HG03439 (cell line): ENCODE measurements around the gene NKTR.
"Not testable (repeated sequence)": the region's sequence is repeated elsewhere in the genome, so short reads cannot be mapped to it uniquely, and the experiment has no call there.

ENCODE experiments used
- ATAC-seq: cut with Tn5 transposase; IDR thresholded peaks from one replicate; pipeline ENCODE4 v1.9.1; 2021; ENCODE audit warnings: mild to moderate bottlenecking, moderate library complexity; ENCODE audit not compliant: unreplicated experiment

NKTR gene

DNA sequence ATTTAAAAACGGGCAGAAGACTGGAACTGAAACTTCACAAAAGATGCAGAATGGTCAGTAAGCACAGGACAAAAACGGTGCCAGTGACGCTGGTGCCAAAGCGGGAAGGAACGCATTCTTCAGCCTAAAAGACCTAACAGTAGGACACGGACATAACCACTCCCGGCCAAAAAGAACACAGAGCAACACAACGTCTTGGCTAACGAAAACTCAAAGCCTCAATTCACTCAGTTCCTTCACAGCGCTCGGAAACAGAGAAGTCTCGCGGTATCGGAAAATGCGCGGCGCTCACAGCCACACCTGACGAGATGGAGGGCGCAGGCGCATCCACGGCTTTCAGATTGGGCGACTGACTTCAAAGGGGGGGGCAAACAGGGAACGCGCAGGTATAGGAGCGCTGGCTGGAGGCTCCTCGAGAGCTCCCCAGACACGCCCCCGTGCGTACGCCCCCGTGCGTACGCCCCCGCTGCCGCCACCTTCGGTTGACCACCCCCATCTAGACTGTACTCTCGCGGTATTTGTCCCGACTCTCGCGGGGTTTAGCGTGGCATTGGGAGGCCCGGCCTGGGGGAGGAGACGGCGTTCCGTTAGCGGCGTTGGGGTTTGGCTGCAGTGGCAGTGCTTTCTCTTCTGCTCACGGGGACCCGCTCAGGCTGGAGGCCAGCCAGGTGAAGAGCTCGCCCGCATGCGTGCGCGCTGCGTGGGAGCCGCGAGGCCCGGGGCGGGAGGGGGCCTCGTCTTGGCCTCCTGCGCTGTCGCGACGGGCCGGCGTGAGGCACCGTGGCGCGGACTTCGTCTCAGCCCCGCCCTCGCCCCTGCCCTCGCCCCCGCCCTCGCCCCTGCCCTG lies at the start of gene NKTR:
TSS of gene NKTR (plus strand) at position 576 of the 847 bp plus-strand sequence. CDS start 321 bp downstream, outside the sequence.
- ATAC-seq = peak; percentile 86

DNA sequence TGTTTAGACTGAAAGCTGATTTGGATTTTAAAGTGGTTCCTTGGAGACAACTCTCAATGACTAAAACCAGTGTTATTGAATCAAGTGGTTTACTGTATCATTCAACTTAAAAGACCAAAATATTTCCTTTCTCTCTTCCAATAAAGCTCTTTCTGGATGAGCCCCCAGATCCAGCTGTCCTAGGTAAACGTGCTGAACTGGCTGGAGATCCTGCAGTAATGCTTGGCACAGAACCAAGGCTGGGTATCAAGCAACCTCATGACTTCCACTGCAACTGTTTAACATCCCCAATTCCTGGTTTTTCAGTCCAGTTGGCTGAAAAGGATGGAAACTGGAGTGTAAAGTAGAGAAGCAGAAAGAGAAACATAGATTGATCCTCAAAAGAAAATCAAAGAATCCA lies 47.7 kb upstream of the NKTR start:
- ATAC-seq = no peak

DNA sequence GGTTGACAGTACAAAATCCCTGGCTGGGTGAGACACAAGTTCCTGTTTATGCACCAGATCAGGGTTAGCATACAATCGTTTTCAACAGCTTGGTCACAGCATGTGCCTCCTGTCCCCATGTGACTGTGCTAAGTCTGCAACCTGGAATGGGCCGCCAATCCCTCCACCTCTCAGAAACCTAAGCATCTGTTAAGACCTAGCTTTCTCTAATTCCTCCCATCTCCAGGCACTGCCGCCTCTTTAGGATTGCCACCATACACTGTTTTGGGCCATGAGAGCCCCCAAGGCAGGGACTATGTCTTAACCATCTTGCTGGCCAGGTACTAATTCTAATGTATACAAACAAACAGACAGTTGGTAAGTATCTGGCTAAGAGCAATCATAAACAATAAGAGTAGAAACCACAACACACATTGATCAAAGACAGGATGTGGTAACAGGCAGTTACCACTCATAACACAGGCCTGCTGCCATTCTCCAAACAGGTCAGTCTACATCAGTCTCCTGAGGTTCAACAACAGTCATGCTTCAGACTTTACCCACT lies 44.3 kb upstream of the NKTR start:
- no peak for ATAC-seq

DNA sequence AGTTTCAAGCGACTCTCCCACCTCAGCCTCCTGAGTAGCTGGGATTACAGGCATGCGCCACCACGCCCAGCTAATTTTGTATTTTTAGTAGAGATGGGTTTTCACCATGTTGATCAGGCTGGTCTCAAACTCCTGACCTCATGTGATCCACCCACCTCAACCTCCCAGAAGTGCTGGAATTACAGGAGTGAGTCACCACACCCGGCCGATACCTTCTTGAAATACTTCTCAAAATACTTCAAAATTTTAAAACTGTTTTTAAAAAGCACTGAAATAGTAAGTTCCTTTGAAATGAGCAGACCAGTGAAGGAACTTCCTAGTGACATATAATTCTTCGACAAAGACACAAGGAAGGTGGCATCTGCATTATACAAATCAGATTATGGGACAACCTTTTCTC lies 43.7 kb upstream of the NKTR start:
- ATAC-seq = not testable (repeated sequence)

- no peak for ATAC-seq
These were observed 42.6 kb upstream of the NKTR start for GRCh38 chr3:42557854-42558253.

DNA sequence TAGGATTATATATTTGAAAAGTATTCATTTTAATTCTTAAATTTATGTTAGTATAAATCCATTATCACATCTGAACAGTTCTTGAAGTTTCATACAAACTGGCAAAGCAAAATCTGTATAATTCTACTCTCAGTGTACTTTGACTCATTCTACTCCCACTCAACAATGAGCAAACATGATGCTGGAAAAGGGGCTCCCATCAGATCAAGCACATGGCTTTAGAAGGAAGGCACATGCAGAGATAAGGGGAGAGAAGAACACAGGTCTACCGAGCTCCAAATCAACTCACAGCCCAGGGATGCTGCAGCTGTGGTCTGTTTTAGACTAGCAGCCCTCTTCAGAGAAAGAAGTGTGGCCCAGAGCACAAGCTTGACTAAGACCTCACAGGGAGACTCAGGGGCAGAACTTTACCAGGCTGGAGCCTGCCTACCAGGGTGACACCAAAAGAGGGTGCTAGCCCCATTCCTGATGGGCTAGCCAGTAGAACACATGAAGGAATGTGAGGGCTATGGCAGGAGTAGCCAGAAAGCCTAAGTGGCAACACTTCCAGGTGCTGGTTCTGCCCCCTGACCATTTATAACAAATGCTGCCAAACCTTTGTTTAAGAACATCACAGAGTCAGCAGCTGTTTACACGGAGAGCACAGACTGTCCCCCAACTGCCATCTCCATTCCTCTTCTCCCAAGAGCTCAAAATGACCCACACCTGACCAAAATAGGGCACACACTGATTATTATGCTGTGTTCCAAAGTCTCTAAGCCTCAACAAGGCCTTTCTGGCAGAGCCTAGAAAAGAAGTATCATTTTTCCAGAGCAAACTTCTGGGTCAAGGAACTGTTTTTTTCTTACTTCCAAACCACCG lies 38.2 kb upstream of the NKTR start:
- ATAC-seq = no peak

DNA sequence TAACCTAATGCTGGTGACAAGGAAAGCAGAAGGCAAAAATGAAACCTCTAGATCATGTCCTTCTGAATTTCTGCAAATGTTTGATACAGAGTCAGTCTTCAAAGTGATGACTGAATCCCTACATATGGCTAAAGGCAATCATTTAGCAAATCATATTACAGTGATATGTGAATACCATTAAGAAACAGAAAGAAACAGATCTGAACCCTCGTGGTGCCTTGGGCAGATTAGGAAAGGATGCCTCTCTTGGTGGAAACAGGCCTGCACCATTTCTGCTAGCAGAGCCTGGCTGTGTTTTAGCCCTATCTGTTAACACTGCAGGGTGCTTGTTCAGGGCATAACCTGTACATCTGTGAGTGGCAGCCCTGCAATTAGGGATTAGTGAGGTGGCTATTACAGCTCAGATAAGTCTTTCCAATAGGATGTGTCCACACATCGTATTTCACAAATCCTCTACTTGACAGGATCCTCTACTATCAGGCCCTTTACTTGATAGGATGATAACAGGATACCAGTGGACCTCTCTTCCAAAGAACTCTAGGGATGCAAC lies 30.8 kb upstream of the NKTR start:
- no peak for ATAC-seq

GRCh38 chr3:42572278-42572677 lies 28.2 kb upstream of the NKTR start:
- no peak for ATAC-seq

- no peak for ATAC-seq
These were observed 25.2 kb upstream of the NKTR start for GRCh38 chr3:42575137-42575741.

GRCh38 chr3:42578054-42578453 lies 22.4 kb upstream of the NKTR start:
- no peak for ATAC-seq

- not testable (repeated sequence) for ATAC-seq
These were observed 21.1 kb upstream of the NKTR start for GRCh38 chr3:42579346-42579745.

DNA sequence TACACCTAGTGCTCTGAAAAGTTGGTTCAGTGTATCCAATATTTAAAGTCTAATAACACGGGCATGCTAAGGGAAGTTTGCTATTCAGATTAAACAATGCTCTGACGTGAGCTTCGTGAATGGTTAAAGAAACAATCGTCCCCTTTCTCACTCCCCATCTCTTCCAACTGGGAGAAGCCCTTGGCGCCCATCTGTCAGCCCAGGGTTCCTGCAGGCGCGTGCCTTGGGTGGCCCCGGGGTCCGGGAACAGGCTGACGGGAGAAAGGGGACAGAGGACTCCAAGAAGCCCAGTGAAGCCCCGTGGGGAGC lies 19.1 kb upstream of the NKTR start:
- no peak for ATAC-seq

DNA sequence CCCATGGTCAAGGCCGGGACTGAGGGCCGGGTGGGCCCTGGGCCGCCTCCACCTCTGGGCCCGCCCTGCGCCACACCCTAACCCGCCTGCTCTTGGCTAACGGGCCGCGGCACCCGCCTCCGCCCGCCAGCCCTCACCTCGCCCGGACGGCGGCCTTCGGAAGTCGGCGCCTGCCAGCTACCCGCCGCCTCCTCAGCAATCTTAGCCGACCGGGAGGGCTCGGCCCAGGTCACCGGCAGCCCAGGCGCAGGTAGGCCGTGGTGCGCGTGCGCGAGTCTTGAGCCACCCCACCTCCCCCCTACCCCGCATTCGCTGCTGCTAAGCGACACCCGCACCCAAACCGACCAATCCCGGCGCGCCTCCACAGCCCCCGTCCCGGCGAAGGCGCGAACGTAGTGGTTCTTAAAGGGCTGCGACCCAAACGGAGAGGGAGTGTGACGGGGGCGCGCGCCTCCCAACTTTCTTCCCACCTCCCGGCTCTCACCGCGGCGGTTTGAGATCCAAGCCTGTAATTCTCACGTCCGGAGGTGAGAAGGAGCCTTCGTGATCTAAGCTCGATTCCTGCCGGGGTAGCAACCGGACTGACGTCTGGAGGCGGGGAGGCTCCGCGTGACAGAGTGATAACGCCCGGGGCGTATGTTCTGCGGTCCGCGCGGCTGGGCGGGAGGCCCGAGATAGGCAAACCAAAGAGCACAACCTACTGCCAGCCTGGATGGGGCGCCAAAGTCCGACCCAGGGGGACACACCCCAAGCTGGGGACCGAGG lies 18.6 kb upstream of the NKTR start, which contains the start of gene SEC22C:
TSS of gene SEC22C (minus strand) at position 259 of the 765 bp plus-strand sequence. CDS start 12,921 bp downstream, outside the sequence.
- peak; percentile 93 for ATAC-seq

- no peak for ATAC-seq
These were observed 17.9 kb upstream of the NKTR start for GRCh38 chr3:42582474-42583070.

- no peak for ATAC-seq
These were observed 11.9 kb upstream of the NKTR start for GRCh38 chr3:42588625-42589024.

- ATAC-seq = no peak
These were observed 10.9 kb upstream of the NKTR start for GRCh38 chr3:42589382-42590109.

DNA sequence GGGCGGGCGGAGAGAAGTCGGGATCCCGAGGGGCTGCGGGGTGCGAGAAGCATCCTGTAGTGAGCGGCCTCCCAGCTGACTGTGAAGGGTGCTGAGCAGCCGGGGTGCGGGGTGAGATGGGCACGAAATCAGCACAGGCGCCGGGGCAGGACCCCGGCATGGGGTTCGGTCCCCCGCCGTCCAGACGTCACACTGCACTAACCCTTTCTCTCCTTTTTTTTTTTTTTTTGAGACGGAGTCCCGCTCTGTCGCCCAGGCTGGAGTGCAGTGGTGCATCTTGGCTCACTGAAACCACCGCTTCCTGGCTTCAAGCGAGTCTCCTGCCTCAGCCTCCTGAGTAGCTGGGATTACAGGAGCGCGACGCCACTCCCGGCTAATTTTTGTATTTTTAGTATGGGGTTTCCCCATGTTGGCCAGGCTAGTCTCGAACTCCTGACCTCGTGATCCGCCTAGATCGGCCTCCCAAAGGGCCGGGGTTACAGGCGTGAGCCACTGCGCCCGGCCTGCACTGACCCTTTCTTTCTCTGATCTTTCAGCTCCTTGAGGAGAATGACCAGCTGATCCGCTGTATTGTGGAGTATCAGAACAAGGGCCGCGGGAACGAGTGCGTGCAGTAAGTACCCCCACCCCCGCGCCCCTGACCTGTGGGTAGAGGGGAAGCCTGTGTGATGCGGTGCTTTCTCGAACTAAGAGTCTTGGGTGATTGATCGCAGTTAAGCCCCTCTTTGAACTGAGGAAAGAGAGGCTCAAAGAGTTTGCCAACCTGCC lies 9.3 kb upstream of the NKTR start:
- no peak for ATAC-seq

DNA sequence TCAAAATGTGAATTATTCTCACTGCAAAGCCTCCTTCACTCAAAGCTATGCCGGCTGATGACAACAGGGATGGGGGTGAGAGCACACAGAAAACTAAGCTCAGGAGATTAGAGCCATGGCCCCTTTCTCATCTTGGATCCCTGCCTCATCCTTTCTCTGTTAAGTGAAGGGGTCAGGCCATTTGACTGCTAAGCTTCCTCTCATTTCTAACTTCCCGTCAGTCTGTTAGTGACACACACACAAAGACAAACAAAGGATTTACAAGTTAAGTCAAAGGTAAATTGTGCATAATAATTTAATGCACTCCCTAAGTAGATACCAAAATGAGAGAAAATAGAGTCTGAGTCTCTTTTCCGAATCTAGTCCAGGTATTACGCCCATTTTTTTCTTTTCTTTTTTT lies 8.7 kb upstream of the NKTR start:
- ATAC-seq = no peak
